ENCODE results near the gene SLCO2A1.

GRCh38 chr3:133970916-133971315 is 58.8 kb downstream of the SLCO2A1 start:
- no peak for TF ChIP-seq CTCF (IDR thresholded peaks at IDR 0.05)
- TF ChIP-seq EZH2 (IDR thresholded peaks at IDR 0.05; ENCODE audit: borderline replicate concordance, insufficient read depth, low read depth, low read length, poor library complexity, severe bottlenecking) = no peak
